Measurements from ENCODE around the gene KCNJ9.
"Not testable (repeated sequence)": the region's sequence is repeated elsewhere in the genome, so short reads cannot be mapped to it uniquely, and the experiment has no call there.

Gene KCNJ9

GRCh38 chr1:160104486-160104885 is 23.1 kb downstream of the KCNJ9 start:
- Mint-ChIP-seq H3K27me3 (peaks cover 10% of the 10 kb centered on the region), H3K36me3 (ENCODE audit: insufficient read depth) (peaks cover 8% of the 10 kb centered on the region), H3K9me3 (no peaks in the 10 kb centered on the region), H3K4me3 (no peak overlapping the region), H3K4me1 (peaks cover 16% of the 10 kb centered on the region), H3K27ac (ENCODE audit: low read depth) (no peak overlapping the region)
- ATAC-seq (replicated peaks; ENCODE audit: extremely low read depth, poor library complexity, severe bottlenecking), result no peak
- DNase-seq (ENCODE audit: low spot score in 2 of 2), result no peak

GRCh38 chr1:160105155-160105554 is 23.8 kb downstream of the KCNJ9 start:
- no peak for DNase-seq (ENCODE audit: low spot score in 2 of 2)
- Mint-ChIP-seq H3K27me3 (peaks cover 12% of the 10 kb centered on the region), H3K9me3 (no peaks in the 10 kb centered on the region), H3K36me3 (ENCODE audit: insufficient read depth) (peaks cover 8% of the 10 kb centered on the region), H3K4me1 (peaks cover 12% of the 10 kb centered on the region), H3K27ac (ENCODE audit: low read depth) (no peak overlapping the region), H3K4me3 (no peak overlapping the region)
- ATAC-seq (replicated peaks; ENCODE audit: extremely low read depth, poor library complexity, severe bottlenecking), result no peak

GRCh38 chr1:160107512-160107911 is 26.2 kb downstream of the KCNJ9 start:
- Mint-ChIP-seq H3K4me3 (no peak overlapping the region), H3K36me3 (ENCODE audit: insufficient read depth) (no peaks in the 10 kb centered on the region), H3K27me3 (peaks cover 12% of the 10 kb centered on the region), H3K27ac (ENCODE audit: low read depth) (no peak overlapping the region), H3K9me3 (no peaks in the 10 kb centered on the region), H3K4me1 (peaks cover 5% of the 10 kb centered on the region)
- DNase-seq (ENCODE audit: low spot score in 2 of 2), result no peak
- no peak for ATAC-seq (replicated peaks; ENCODE audit: extremely low read depth, poor library complexity, severe bottlenecking)

- Mint-ChIP-seq H3K27me3 (peaks cover 12% of the 10 kb centered on the region), H3K27ac (ENCODE audit: low read depth) (no peak overlapping the region), H3K9me3 (no peaks in the 10 kb centered on the region), H3K4me1 (no peaks in the 10 kb centered on the region), H3K36me3 (ENCODE audit: insufficient read depth) (no peaks in the 10 kb centered on the region), H3K4me3 (no peak overlapping the region)
- ATAC-seq (replicated peaks; ENCODE audit: extremely low read depth, poor library complexity, severe bottlenecking) (no peak), DNase-seq (ENCODE audit: low spot score in 2 of 2) (no peak)
Observed at GRCh38 chr1:160108888-160109662, 27.7 kb downstream of the KCNJ9 start.

- peaks cover 13% of the 10 kb centered on the region for H3K27me3 Mint-ChIP-seq
Observed at GRCh38 chr1:160109686-160110085, 28.3 kb downstream of the KCNJ9 start.

GRCh38 chr1:160111462-160111861 is 30.1 kb downstream of the KCNJ9 start:
- not testable (repeated sequence) for H3K36me3 Mint-ChIP-seq (ENCODE audit: insufficient read depth); H3K9me3 Mint-ChIP-seq; H3K27ac Mint-ChIP-seq (ENCODE audit: low read depth); H3K4me1 Mint-ChIP-seq; DNase-seq (ENCODE audit: low spot score in 2 of 2); H3K4me3 Mint-ChIP-seq; ATAC-seq (replicated peaks; ENCODE audit: extremely low read depth, poor library complexity, severe bottlenecking)
- H3K27me3 Mint-ChIP-seq, result peaks cover 31% of the 10 kb centered on the region

More at GRCh38 chr1:160109686-160110085, 28.3 kb downstream of the KCNJ9 start:
- no peak overlapping the region for H3K4me3 Mint-ChIP-seq
- DNase-seq (ENCODE audit: low spot score in 2 of 2) (no peak), ATAC-seq (replicated peaks; ENCODE audit: extremely low read depth, poor library complexity, severe bottlenecking) (no peak)
- no peaks in the 10 kb centered on the region for H3K9me3 Mint-ChIP-seq
- H3K27ac Mint-ChIP-seq (ENCODE audit: low read depth), result no peak overlapping the region
- no peaks in the 10 kb centered on the region for H3K36me3 Mint-ChIP-seq (ENCODE audit: insufficient read depth)
- no peaks in the 10 kb centered on the region for H3K4me1 Mint-ChIP-seq

- H3K27ac Mint-ChIP-seq (ENCODE audit: low read depth), result no peak overlapping the region
- no peak for ATAC-seq (replicated peaks; ENCODE audit: extremely low read depth, poor library complexity, severe bottlenecking)
- H3K27me3 Mint-ChIP-seq, result peaks cover 38% of the 10 kb centered on the region
- no peak overlapping the region for H3K4me3 Mint-ChIP-seq
- no peak for DNase-seq (ENCODE audit: low spot score in 2 of 2)
- no peaks in the 10 kb centered on the region for H3K4me1 Mint-ChIP-seq
- no peaks in the 10 kb centered on the region for H3K9me3 Mint-ChIP-seq
- H3K36me3 Mint-ChIP-seq (ENCODE audit: insufficient read depth), result no peaks in the 10 kb centered on the region
Observed at GRCh38 chr1:160112357-160112756, 31.0 kb downstream of the KCNJ9 start.

GRCh38 chr1:160113407-160113806 is 32.1 kb downstream of the KCNJ9 start:
- no peak overlapping the region for H3K27ac Mint-ChIP-seq (ENCODE audit: low read depth)
- H3K4me3 Mint-ChIP-seq, result no peak overlapping the region
- H3K36me3 Mint-ChIP-seq (ENCODE audit: insufficient read depth), result no peaks in the 10 kb centered on the region
- ATAC-seq (replicated peaks; ENCODE audit: extremely low read depth, poor library complexity, severe bottlenecking) (no peak), DNase-seq (ENCODE audit: low spot score in 2 of 2) (no peak)
- peaks cover 38% of the 10 kb centered on the region for H3K27me3 Mint-ChIP-seq
- no peaks in the 10 kb centered on the region for H3K4me1 Mint-ChIP-seq
- H3K9me3 Mint-ChIP-seq, result no peaks in the 10 kb centered on the region

- ATAC-seq (replicated peaks; ENCODE audit: extremely low read depth, poor library complexity, severe bottlenecking) (no peak), DNase-seq (ENCODE audit: low spot score in 2 of 2) (no peak)
- Mint-ChIP-seq H3K9me3 (no peaks in the 10 kb centered on the region), H3K4me1 (no peaks in the 10 kb centered on the region), H3K27ac (ENCODE audit: low read depth) (no peak overlapping the region), H3K4me3 (no peak overlapping the region), H3K36me3 (ENCODE audit: insufficient read depth) (no peaks in the 10 kb centered on the region), H3K27me3 (peaks cover 32% of the 10 kb centered on the region)
Observed at GRCh38 chr1:160114085-160114484, 32.7 kb downstream of the KCNJ9 start.

GRCh38 chr1:160115545-160116282 is 34.4 kb downstream of the KCNJ9 start, which contains the start of gene ATP1A2:
Gene ATP1A2 (plus strand): TSS chr1:160115759. CDS start chr1:160115862, 103 bp downstream.
- no peak for ATAC-seq (replicated peaks; ENCODE audit: extremely low read depth, poor library complexity, severe bottlenecking)
- H3K27ac Mint-ChIP-seq (ENCODE audit: low read depth), result no peak within 1 kb of the TSS
- no peak within 1 kb of the TSS for H3K4me3 Mint-ChIP-seq

GRCh38 chr1:160116283-160117147 is 35.2 kb downstream of the KCNJ9 start:
- no peaks in the 10 kb centered on the region for H3K36me3 Mint-ChIP-seq (ENCODE audit: insufficient read depth)
- no peak for ATAC-seq (replicated peaks; ENCODE audit: extremely low read depth, poor library complexity, severe bottlenecking)
- H3K4me3 Mint-ChIP-seq, result no peak overlapping the region
- no peak overlapping the region for H3K27ac Mint-ChIP-seq (ENCODE audit: low read depth)
- no peaks in the 10 kb centered on the region for H3K4me1 Mint-ChIP-seq
- peaks cover 26% of the 10 kb centered on the region for H3K27me3 Mint-ChIP-seq
- no peak for DNase-seq (ENCODE audit: low spot score in 2 of 2)
- H3K9me3 Mint-ChIP-seq, result no peaks in the 10 kb centered on the region

More at GRCh38 chr1:160115545-160116282, 34.4 kb downstream of the KCNJ9 start, which contains the start of gene ATP1A2:
- Mint-ChIP-seq H3K9me3 (no peaks in the 10 kb centered on the region), H3K27me3 (peaks cover 26% of the 10 kb centered on the region), H3K36me3 (ENCODE audit: insufficient read depth) (no peaks in the 10 kb centered on the region), H3K4me1 (no peaks in the 10 kb centered on the region)
- no peak for DNase-seq (ENCODE audit: low spot score in 2 of 2)

GRCh38 chr1:160117300-160117699 is 36.0 kb downstream of the KCNJ9 start:
- no peaks in the 10 kb centered on the region for H3K9me3 Mint-ChIP-seq
- H3K36me3 Mint-ChIP-seq (ENCODE audit: insufficient read depth), result no peaks in the 10 kb centered on the region
- H3K4me1 Mint-ChIP-seq, result no peaks in the 10 kb centered on the region
- H3K27ac Mint-ChIP-seq (ENCODE audit: low read depth), result no peak overlapping the region
- no peak for ATAC-seq (replicated peaks; ENCODE audit: extremely low read depth, poor library complexity, severe bottlenecking)
- DNase-seq (ENCODE audit: low spot score in 2 of 2), result no peak
- peaks cover 26% of the 10 kb centered on the region for H3K27me3 Mint-ChIP-seq
- no peak overlapping the region for H3K4me3 Mint-ChIP-seq
